ENCODE measurements around the gene PGPEP1. TPM values are rescaled to one million over a fixed set of nuclear protein-coding genes. Genes with fewer than 3 reads are reported as not detected.
"Not testable (repeated sequence)": the region's sequence is repeated elsewhere in the genome, so short reads cannot be mapped to it uniquely, and the experiment has no call there.

PGPEP1 gene
- total RNA-seq, 8 experiments from 2014 or later, result 8.2 to 42.8 (median 17.1) TPM

DNA sequence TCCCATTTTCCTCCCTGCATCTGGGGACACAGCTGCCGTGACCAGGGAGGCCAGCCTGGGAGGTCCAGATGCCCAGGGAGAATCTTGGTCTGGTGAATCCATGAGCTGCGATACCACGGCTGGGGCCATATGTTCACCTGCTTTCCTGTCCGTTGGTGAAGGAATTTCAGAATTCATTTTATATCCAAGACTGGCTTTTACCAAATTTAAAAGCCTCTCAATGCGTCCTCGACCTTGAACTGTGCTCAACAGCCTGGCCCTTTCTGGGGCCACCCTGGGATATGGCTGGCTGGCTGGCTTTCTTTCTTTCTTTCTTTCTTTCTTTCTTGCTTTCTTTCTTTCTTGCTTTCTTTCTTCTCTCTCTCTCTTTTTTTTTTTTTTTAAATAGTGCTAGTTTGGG is 23.4 kb downstream of the PGPEP1 start:
- peak overlapping the region; percentile 90 to 91 for H3K27ac ChIP-seq
- H3K4me3 ChIP-seq, result no peak overlapping the region
- 60 to 96% (median 88%) methylated on average over 3 to 6 of the region's 6 CpGs; no CpG with 5 or more reads in 3 of the 10 experiments for WGBS, 10 experiments
- H3K4me1 ChIP-seq (replicated peaks in 1 of 2), result peaks cover 24 to 26% of the 10 kb centered on the region in 2 donors
- ATAC-seq (replicated peaks in 6 of 8), result no peak
- in situ Hi-C loops (cut with MboI; ENCODE audit: low pct_unique_long_range_greater_than_20kb in 2 of 9, low sequenced_read_pairs in 9 of 9, unreplicated experiment in 9 of 9), result no loop called here

DNA sequence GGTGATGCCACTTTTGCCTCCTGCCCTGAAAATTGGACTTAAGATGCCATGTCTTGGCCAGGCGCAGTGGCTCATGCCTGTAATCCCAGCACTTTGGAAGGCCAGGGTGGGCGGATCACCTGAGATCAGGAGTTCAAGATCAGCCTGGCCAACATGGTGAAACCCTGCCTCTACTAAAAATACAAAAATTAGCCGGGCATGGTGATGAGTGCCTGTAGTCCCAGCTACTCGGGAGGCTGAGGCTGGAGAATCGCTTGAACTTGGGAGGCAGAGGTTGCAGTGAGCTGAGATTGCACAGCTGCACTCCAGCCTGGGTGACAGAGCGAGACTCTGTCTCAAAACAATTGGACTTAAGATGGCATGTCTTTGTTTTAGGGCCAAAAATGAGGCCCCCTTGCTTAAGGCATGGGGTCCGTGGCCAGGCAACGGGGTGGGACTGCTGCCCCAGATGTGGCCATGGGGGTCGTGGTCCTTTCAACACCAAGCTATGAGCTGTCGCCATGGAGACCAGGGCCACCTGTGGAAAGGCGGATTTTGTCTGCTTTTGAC is 24.0 kb downstream of the PGPEP1 start:
- in situ Hi-C loops (cut with MboI; ENCODE audit: low pct_unique_long_range_greater_than_20kb in 2 of 9, low sequenced_read_pairs in 9 of 9, unreplicated experiment in 9 of 9), result not testable (repeated sequence)
- 40 to 100% (median 65%) methylated on average over 1 to 6 of the region's 11 CpGs; no CpG with 5 or more reads in 2 of the 10 experiments for WGBS, 10 experiments

GRCh38 chr19:18364826-18365528 is 24.6 kb downstream of the PGPEP1 start:
- peaks cover 26 to 30% of the 10 kb centered on the region in 2 donors for H3K4me1 ChIP-seq (replicated peaks in 1 of 2)
- 0 to 11% (median 0%) methylated on average over 1 to 5 of the region's 15 CpGs; no CpG with 5 or more reads in 5 of the 10 experiments for WGBS, 10 experiments
- peak overlapping the region; percentile 90 to 91 for H3K27ac ChIP-seq
- H3K4me3 ChIP-seq, result no peak overlapping the region
- in situ Hi-C loops (cut with MboI; ENCODE audit: low pct_unique_long_range_greater_than_20kb in 2 of 9, low sequenced_read_pairs in 9 of 9, unreplicated experiment in 9 of 9), result no loop called here
- peak; percentile 79 to 94 (median 88) for ATAC-seq (replicated peaks in 6 of 8)

More for the DNA sequence above, 24.0 kb downstream of the PGPEP1 start:
- ATAC-seq (replicated peaks in 6 of 8), result peak in 7 of 8 experiments; percentile 4 to 53 (median 35)
- not testable (repeated sequence) for H3K4me3 ChIP-seq
- peaks cover 26 to 30% of the 10 kb centered on the region in 2 donors for H3K4me1 ChIP-seq (replicated peaks in 1 of 2)
- H3K27ac ChIP-seq, result peak overlapping the region; percentile 90 to 91

- ATAC-seq (replicated peaks in 6 of 8), result no peak
- Histone ChIP-seq H3K27ac (peak overlapping the region; percentile 90 to 91), H3K4me3 (no peak overlapping the region), H3K4me1 (replicated peaks in 1 of 2) (peaks cover 26 to 30% of the 10 kb centered on the region in 2 donors)
- WGBS, 10 experiments, result 60 to 100% (median 92%) methylated on average over 1 to 2 of the region's 2 CpGs; no CpG with 5 or more reads in 2 of the 10 experiments
- in situ Hi-C loops (cut with MboI; ENCODE audit: low pct_unique_long_range_greater_than_20kb in 2 of 9, low sequenced_read_pairs in 9 of 9, unreplicated experiment in 9 of 9), result no loop called here
These were observed 25.6 kb downstream of the PGPEP1 start for GRCh38 chr19:18366021-18366435.

GRCh38 chr19:18368504-18369222 is 28.3 kb downstream of the PGPEP1 start:
- Histone ChIP-seq H3K27ac (peak overlapping the region in 1 of 2 donors; percentile 50), H3K4me1 (replicated peaks in 1 of 2) (peaks cover 28 to 33% of the 10 kb centered on the region in 2 donors), H3K4me3 (no peak overlapping the region)
- WGBS, 10 experiments, result 38 to 100% (median 77%) methylated on average over 1 to 4 of the region's 15 CpGs; no CpG with 5 or more reads in 3 of the 10 experiments
- no peak for ATAC-seq (replicated peaks in 6 of 8)
- in situ Hi-C loops (cut with MboI; ENCODE audit: low pct_unique_long_range_greater_than_20kb in 2 of 9, low sequenced_read_pairs in 9 of 9, unreplicated experiment in 9 of 9), result no loop called here

DNA sequence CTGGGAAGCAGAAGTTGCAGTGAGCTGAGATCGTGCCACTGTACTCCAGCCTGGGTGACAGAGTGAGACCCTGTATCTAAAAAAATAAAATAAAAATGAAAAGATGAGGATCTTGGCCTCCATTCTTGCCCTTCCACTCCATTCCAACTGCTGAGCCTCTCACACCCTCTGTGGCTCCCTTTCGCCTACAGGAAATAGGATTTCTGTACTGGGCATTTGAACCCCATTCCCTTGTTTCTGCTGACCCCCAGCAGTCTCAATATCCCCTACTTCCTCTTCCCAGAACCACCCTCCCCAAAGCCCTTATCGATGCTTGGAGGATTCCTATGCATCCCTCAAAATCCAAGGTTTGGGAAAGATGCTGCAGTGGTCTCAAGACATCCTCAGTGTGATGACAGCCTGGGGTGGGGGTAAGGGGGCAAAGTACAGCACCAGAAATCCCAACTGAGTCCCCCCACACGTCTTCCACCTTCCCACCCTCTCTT is 33.1 kb downstream of the PGPEP1 start:
- no peak for ATAC-seq (replicated peaks in 6 of 8)
- 56 to 100% (median 100%) methylated on average over 1 to 3 of the region's 4 CpGs; no CpG with 5 or more reads in 5 of the 10 experiments for WGBS, 10 experiments
- Histone ChIP-seq H3K4me1 (replicated peaks in 1 of 2) (peaks cover 13 to 24% of the 10 kb centered on the region in 2 donors), H3K4me3 (no peak overlapping the region), H3K27ac (peak overlapping the region; percentile 47 to 83)
- in situ Hi-C loops (cut with MboI; ENCODE audit: low pct_unique_long_range_greater_than_20kb in 2 of 9, low sequenced_read_pairs in 9 of 9, unreplicated experiment in 9 of 9), result no loop called here

- in situ Hi-C loops (cut with MboI; ENCODE audit: low pct_unique_long_range_greater_than_20kb in 2 of 9, low sequenced_read_pairs in 9 of 9, unreplicated experiment in 9 of 9), result no loop called here
- Histone ChIP-seq H3K27ac (peak overlapping the region; percentile 47 to 83), H3K4me3 (no peak overlapping the region), H3K4me1 (replicated peaks in 1 of 2) (peaks cover 13 to 18% of the 10 kb centered on the region in 2 donors)
- 0 to 61% (median 32%) methylated on average over 1 to 8 of the region's 17 CpGs; no CpG with 5 or more reads in 3 of the 10 experiments for WGBS, 10 experiments
- peak; percentile 85 to 99 (median 98) for ATAC-seq (replicated peaks in 6 of 8)
These were observed 33.7 kb downstream of the PGPEP1 start for GRCh38 chr19:18373892-18374629.

DNA sequence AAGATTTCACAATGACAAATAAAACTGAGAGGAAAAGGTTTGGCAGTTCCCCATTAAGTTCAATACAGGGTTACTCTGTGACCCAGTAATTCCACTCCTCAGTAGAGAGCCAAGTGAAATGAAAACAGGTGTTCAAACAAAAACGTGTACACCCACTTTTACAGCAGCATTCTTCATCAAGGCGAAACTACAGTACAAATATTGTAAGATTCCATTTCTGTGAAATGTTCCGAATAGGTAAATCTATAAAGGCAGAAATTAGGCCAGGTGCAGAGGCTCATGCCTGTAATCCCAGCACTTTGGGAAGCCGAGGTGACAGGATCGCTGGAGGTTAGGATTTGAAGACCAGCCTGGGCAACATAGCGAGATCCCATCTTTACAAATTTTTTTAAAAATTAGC is 36.6 kb downstream of the PGPEP1 start:
- no peak for ATAC-seq (replicated peaks in 6 of 8)
- Histone ChIP-seq H3K27ac (no peak overlapping the region), H3K4me3 (no peak overlapping the region), H3K4me1 (replicated peaks in 1 of 2) (peaks cover 13 to 15% of the 10 kb centered on the region in 2 donors)
- in situ Hi-C loops (cut with MboI; ENCODE audit: low pct_unique_long_range_greater_than_20kb in 2 of 9, low sequenced_read_pairs in 9 of 9, unreplicated experiment in 9 of 9), result no loop called here
- 59 to 100% (median 86%) methylated on average over 1 to 6 of the region's 6 CpGs; no CpG with 5 or more reads in 1 of the 10 experiments for WGBS, 10 experiments

- Histone ChIP-seq H3K4me1 (replicated peaks in 1 of 2) (peaks cover 0 to under 1% of the 10 kb centered on the region in 2 donors), H3K27ac (peak overlapping the region in 1 of 2 donors; percentile 28), H3K4me3 (no peak overlapping the region)
- 34 to 87% (median 73%) methylated on average over 3 to 17 of the region's 22 CpGs; no CpG with 5 or more reads in 1 of the 10 experiments for whole genome bisulfite sequencing, 10 experiments
- in situ Hi-C loops (cut with MboI; ENCODE audit: low pct_unique_long_range_greater_than_20kb in 2 of 9, low sequenced_read_pairs in 9 of 9, unreplicated experiment in 9 of 9), result no loop called here
- ATAC-seq (replicated peaks in 6 of 8), result peak; percentile 28 to 80 (median 57)
These were observed 39.7 kb downstream of the PGPEP1 start for GRCh38 chr19:18379803-18380747.

GRCh38 chr19:18380843-18381242 is 40.4 kb downstream of the PGPEP1 start:
- WGBS, 10 experiments, result 0 to 100% (median 92%) methylated on average over 1 to 3 of the region's 3 CpGs; no CpG with 5 or more reads in 3 of the 10 experiments
- in situ Hi-C loops (cut with MboI; ENCODE audit: low pct_unique_long_range_greater_than_20kb in 2 of 9, low sequenced_read_pairs in 9 of 9, unreplicated experiment in 9 of 9), result no loop called here
- Histone ChIP-seq H3K4me1 (replicated peaks in 1 of 2) (peaks cover 2 to 6% of the 10 kb centered on the region in 2 donors), H3K27ac (peak overlapping the region in 1 of 2 donors; percentile 28), H3K4me3 (no peak overlapping the region)
- no peak for ATAC-seq (replicated peaks in 6 of 8)

DNA sequence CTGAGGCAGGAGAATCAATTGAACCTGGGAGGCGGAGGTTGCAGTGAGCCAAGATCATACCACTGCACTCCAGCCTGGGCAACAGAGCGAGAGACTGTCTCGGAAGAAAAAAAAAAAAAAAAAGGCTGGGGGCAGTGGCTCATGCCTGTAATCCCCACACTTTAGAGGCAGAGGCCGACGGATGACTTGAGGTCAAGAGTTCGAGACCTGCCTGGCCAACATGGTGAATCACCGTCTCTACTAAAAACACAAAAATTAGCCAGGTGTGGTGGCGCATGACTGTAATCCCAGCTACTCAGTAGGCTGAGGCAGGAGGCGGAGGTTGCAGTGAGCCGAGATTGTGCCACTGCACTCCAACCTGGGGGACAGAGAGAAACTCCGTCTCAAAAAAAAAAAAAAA is 43.2 kb downstream of the PGPEP1 start:
- WGBS, 10 experiments, result 77 to 93% (median 89%) methylated on average over 3 to 7 of the region's 11 CpGs; no CpG with 5 or more reads in 3 of the 10 experiments
- H3K4me3 ChIP-seq; in situ Hi-C loops (cut with MboI; ENCODE audit: low pct_unique_long_range_greater_than_20kb in 2 of 9, low sequenced_read_pairs in 9 of 9, unreplicated experiment in 9 of 9); ATAC-seq (replicated peaks in 6 of 8); H3K27ac ChIP-seq: not testable (repeated sequence)
- peaks cover 5 to 25% of the 10 kb centered on the region in 2 donors for H3K4me1 ChIP-seq (replicated peaks in 1 of 2)

Measured in motor neuron (in vitro differentiated cells).